ENCODE measurements around the gene FCMR.
"Not testable (repeated sequence)": the region's sequence is repeated elsewhere in the genome, so short reads cannot be mapped to it uniquely, and the experiment has no call there.

Gene FCMR

DNA sequence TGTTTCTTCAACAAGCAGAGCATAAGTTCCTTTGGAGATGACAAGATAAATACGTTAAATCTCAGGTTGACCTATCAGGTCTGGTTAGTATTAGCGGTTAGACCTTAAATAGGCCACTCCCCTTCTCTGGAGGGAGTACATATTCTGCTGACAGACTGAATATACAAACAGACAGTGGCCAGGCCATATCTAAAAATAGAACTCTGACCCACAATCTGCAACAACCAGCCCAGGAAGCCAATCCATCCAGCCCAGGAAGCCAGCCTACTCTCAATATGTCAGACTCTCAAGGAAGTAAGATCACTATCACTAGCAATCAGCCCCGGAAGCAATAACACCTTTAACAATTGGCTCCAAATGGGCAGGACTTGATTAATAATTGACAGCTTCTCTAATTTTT is 49.6 kb downstream of the FCMR start:
- no peak for DNase-seq (ENCODE audit: low read depth)

DNA sequence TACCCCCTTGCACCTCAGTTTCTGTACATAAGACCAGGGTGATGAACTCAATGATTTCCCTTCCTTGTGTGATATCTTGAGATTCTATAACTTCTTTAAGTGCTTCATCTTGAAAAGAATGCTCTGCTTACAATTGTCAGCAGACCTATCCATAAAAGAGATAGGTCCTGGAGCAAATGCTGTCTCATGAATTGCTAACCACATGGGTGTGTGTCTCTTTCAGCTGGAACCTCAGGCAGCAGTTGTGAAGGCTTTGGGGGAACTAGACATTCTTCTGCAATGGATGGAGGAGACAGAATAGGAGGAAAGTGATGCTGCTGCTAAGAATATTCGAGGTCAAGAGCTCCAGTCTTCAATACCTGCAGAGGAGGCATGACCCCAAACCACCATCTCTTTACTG is 53.5 kb downstream of the FCMR start:
- DNase-seq (ENCODE audit: low read depth): no peak

DNA sequence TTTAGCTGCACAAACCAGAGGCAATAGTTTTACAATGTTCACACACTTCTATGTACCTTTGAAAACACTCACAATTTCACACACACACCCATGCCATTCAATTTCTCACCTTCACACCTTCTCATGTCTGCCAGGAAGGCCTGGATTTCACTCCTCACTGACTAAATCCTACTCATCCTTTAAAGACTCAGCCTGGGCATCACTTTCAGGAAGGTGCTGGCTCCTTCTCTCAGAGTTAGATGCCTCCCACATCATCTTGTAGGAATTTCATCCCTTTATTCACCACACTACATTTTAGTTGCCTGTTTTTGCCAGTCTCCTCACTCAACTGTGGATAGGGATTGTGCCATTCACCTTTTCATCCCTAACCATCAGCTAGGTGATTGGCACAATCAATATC is 54.0 kb downstream of the FCMR start:
- DNase-seq (ENCODE audit: low read depth): no peak

DNA sequence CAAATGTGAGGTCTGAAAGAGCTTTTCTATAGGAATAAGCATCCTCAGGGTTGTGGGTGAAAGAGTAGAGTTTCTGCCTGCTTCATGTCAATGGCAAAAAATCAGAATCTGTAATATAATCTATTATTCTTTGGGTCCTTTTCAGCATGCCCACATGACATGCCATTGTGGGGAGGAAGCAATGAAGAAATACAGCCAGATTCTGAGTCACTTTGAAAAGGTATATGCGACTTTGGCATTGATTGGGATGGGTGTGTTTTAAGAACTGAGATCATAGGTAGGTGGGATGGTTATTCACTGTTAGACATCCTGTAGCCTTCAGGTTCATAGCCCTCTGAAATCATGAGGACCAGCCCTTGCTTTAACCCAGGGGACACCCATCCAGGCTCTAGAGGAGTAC is 54.5 kb downstream of the FCMR start:
- no peak for DNase-seq (ENCODE audit: low read depth)

DNA sequence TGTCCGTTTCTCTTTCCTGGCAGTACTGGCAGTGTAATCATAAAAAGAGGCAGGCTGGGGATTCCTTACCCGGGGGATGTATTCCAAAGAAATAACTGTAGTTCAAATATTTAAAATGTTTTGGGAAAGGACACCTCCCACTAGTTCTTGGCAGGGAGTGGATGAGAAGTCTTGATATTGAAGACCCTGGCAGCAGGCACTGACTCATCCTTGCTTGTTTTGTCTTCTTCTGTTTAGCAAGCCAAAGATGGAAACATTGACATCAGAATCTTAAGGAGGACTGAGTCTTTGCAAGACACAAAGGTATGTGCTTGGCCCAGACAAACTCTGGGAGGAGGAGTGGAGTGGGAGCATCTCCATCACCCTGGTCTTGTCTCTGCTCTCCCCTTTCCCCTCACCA is 55.7 kb downstream of the FCMR start:
- DNase-seq (ENCODE audit: low read depth): no peak

DNA sequence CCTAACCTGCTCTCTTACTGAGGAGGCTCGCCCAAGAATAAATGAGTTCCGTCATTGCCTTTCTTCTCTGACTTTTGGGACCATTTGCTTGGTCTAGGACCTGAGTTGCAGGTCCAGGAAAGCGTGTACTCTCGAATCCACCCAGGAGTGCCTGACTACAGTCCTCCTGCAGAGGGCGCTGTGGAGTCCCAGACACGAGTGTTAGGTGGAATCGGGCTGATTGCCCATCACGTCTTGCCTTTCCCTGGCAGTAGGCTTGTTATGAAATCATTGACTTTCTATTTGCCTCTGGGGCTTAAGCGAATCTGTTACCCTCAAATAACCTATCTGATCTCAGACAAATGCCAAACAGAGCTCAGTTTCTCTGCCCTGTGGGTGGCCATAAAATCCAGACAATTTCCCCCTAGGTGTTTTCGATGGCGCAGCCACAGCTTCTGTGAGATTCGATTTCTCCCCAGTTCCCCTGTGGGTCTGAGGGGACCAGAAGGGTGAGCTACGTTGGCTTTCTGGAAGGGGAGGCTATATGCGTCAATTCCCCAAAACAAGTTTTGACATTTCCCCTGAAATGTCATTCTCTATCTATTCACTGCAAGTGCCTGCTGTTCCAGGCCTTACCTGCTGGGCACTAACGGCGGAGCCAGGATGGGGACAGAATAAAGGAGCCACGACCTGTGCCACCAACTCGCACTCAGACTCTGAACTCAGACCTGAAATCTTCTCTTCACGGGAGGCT is 56.6 kb downstream of the FCMR start, which contains the start of gene IL20:
TSS of gene IL20 (plus strand) at position 685 of the 733 bp plus-strand sequence. CDS start 230 bp downstream, outside the sequence.
- DNase-seq (ENCODE audit: low read depth): no peak

DNA sequence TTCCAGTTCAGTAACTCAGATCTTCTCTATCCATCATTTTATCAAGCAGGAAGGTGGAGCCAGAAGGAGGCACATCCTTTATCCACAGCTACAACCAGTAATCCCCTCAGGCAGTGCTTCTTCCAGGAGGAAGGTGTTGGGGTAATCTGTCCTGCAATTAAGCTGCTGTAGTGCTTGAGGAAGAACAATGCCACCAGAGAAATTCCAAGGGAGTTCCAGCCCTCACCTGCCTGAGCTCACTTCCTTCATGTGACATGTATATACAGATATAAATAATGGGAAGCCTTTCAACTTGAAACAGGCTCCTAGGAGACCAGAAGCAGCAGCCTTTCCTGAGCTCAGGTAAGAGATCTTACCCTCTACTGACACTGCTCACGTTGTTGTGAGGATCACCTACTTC is 58.5 kb downstream of the FCMR start:
- no peak for DNase-seq (ENCODE audit: low read depth)

DNA sequence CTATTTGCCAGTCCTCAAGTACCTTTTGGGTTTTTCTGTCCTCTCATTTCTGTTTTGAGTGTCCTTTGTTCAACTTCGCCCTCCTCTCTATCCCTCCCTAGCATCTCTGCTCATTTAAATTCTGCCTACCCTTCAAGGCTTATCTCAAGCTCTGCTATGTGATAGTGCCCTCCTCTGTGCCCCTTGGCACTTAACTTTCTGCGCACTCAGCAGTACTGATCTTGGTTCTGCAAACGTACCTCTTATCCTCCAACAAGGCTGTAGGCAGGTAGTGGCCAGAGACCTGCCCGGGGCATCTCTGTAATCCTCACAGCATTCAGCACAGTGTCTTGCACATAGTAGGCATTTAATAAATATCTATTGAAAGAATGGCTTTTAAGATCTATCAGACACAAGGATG is 61.6 kb downstream of the FCMR start:
- DNase-seq (ENCODE audit: low read depth): no peak

DNA sequence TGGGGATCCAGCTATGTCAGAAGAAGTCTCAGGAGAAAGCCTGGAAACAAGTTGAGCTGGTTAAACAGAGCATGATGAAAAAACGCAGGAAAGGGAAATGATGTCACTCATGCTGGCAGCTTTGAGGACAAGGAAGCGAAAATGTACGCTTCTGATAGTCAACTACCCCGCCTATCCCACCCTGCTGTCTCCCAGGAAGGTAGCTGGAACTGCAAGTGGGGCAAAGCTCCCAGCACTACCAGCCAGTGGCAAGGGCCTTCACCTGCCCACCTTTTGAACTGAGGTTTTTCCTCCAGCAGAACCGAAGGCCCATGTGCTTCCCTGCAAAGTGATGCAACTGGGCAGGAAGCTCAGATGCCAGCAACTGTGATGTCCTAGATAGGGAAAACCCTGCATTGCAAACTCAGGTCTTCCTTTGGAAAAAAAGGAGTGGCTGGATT is 62.6 kb downstream of the FCMR start:
- no peak for DNase-seq (ENCODE audit: low read depth)

DNA sequence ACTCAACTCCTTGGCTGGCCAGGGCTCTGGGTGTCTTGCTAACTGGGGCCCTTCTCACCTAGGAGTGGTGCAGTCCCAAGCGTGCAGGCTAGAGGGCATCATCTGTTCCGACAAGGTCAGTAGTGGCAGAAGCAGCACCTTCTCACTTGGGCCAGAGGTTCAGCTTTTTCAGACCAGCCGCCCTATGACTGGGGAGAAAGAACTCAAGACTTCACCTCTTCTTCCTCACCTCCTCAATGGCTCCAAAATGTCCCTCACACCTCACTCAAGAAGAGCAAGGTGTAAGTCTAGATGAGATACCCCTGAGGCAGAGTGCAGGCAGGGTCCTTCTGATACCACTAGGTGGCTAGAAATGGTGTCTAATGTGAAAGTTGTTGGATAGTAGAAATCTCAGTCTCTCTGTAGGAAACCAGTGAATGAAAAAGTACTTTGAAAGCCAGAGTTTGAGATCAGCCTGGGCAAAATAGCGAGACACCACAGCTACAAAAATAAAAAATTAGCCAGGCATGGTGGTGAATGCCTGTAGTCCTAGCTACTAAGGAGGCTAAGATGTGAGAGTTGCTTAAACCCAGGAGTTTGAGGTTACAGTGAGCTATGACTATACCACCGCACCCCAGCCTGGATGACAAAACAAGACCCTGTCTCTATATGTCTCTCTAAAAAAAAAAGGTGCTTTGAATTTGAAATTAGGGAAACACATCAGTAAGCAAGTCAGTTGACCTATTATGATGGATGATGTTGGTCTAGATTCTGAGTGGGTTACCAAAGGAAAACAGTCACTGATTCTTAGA is 64.9 kb downstream of the FCMR start:
- no peak for DNase-seq (ENCODE audit: low read depth)

DNA sequence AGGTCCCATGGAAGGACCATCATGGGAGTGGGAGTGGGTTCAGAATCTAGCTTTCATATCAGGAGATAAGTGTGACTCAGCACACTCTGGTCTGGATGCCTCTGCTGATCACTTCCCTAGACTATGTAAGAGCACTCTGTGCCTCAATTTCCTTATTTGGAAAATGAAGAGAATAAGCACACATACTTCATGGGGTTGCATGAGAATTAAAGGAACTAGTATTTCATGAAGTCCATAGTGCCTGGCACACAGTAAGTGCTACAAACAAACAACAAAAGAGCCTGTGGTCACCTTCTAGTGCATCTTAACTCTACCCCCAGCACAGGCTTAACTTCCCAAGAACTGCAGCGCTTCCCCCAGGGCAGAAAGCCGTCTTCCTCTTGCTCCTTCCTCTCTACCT is 65.9 kb downstream of the FCMR start:
- DNase-seq (ENCODE audit: low read depth): no peak

DNA sequence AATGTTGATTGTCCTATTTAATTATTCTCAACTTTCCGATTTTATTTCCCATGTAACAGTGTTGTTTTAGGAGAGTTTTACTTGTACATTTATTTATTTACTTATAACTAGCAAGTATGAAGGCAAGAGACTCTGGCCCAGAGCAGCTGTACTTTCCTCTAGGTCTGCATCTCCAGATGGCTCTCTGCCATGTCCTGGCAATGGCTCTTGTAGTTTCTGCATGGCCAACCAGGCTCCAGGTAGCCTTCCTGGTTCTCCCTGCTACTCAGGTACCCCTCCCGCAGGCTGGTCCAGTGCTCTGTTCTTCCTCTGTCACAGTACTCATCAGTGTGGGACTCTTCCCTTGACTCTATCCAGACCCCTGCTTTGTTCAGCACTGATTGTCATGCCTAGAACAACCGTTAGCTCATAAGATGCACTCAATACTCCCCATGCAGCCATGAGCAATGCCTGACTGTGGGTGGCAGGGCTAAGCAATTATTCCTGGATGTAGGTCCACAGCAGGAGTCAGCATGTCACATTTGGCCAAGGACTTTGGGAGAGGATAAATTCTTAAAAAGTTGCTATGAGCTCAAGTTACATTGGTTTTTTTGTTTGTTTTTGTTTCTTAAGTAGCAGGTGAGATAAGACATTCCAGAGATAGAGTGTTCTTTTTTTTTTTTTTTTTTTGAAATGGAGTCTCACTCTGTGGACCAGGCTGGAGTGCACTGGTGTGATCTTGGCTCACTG is 67.2 kb downstream of the FCMR start:
- no peak for DNase-seq (ENCODE audit: low read depth)

DNA sequence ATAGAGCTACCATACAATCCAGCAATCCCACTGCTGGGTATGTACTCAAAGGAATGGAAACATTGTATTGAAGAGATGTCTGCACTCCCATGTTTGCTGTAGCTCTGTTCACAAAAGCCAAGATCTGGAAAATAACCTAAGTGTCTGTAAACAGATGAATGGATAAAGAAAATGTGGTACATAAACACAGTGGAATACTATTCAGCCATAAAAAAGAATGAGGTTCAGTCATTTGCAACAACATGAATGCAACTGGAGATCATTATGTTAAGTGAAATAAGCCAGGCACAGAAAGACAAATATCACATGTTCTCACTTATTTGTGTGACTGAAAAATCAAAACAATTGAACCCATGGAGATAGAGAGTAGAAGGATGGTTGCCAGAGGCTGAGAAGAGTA is 68.0 kb downstream of the FCMR start:
- DNase-seq (ENCODE audit: low read depth): not testable (repeated sequence)

All from HS-5 (cell line).